DMS79 (cell line): ENCODE measurements around the gene POMGNT2.
A peak's percentile ranks its signal among the peaks of the same experiment; 100 is the strongest.

Source experiments
- DNase-seq: peaks from one replicate; lab custom pipeline; 2025; lab: John Stamatoyannopoulos, UW

POMGNT2 gene

GRCh38 chr3:43102773-43103480 lies 3.0 kb downstream of the POMGNT2 start:
- peak; percentile 16 for DNase-seq

- DNase-seq: no peak
Observed at GRCh38 chr3:43098761-43099160, 7.1 kb downstream of the POMGNT2 start.

GRCh38 chr3:43097400-43098080 lies 8.3 kb downstream of the POMGNT2 start:
- no peak for DNase-seq

GRCh38 chr3:43096761-43097160 lies 9.1 kb downstream of the POMGNT2 start:
- no peak for DNase-seq

- DNase-seq: no peak
Observed at GRCh38 chr3:43095370-43095769, 10.5 kb downstream of the POMGNT2 start.

GRCh38 chr3:43094851-43095250 lies 11.0 kb downstream of the POMGNT2 start:
- no peak for DNase-seq

- no peak for DNase-seq
Observed at GRCh38 chr3:43094381-43094780, 11.5 kb downstream of the POMGNT2 start.

- no peak for DNase-seq
Observed at GRCh38 chr3:43093974-43094373, 11.9 kb downstream of the POMGNT2 start.

GRCh38 chr3:43093006-43093405 lies 12.9 kb downstream of the POMGNT2 start:
- no peak for DNase-seq

GRCh38 chr3:43091481-43091880 lies 14.4 kb downstream of the POMGNT2 start:
- no peak for DNase-seq

- DNase-seq: no peak
Observed at GRCh38 chr3:43090238-43090637, 15.6 kb downstream of the POMGNT2 start.

- DNase-seq: no peak
Observed at GRCh38 chr3:43089081-43089480, 16.8 kb downstream of the POMGNT2 start.

- DNase-seq: no peak
Observed at GRCh38 chr3:43087249-43087776, 18.6 kb downstream of the POMGNT2 start.

- DNase-seq: no peak
Observed at GRCh38 chr3:43086460-43087165, 19.3 kb downstream of the POMGNT2 start.

GRCh38 chr3:43082457-43082856 lies 23.4 kb downstream of the POMGNT2 start:
- no peak for DNase-seq

- DNase-seq: no peak
Observed at GRCh38 chr3:43081796-43082195, 24.1 kb downstream of the POMGNT2 start.

GRCh38 chr3:43080726-43081568 lies 24.9 kb downstream of the POMGNT2 start:
- no peak for DNase-seq

GRCh38 chr3:43079536-43080332 lies 26.1 kb downstream of the POMGNT2 start:
- DNase-seq: no peak

GRCh38 chr3:43077707-43078106 lies 28.2 kb downstream of the POMGNT2 start:
- DNase-seq: no peak

- no peak for DNase-seq
Observed at GRCh38 chr3:43077261-43077660, 28.6 kb downstream of the POMGNT2 start.

GRCh38 chr3:43076857-43077256 lies 29.0 kb downstream of the POMGNT2 start:
- no peak for DNase-seq
